GM10248 (cell line): ENCODE results near the gene LRRC28.

Source experiments
- CTCF ChIA-PET: fragments of 300-600 bp; sonication (Branson Sonifier 250); formaldehyde crosslinking; extraction: SDS; loops from one replicate; lab custom pipeline; 2021; ENCODE audit warnings: antibody characterized with exemption; lab: Yijun Ruan, JAX
- POLR2A ChIA-PET: fragments of 350-650 bp; sonication (Branson Sonifier 250); formaldehyde crosslinking; extraction: SDS; loops from one replicate; lab custom pipeline; 2020; ENCODE audit warnings: antibody characterized with exemption; lab: Yijun Ruan, JAX
- DNase-seq: peaks from one replicate; pipeline ENCODE4 v3.0.0; 2012; ENCODE audit errors: extremely low spot score
- CTCF ChIP-seq: IDR thresholded peaks from 2 replicates; pipeline ENCODE4 v1.5.1; 2012; ENCODE audit warnings: mild to moderate bottlenecking, low read depth; ENCODE audit errors: extremely low read depth, missing control alignments, control extremely low read depth

LRRC28 gene

GRCh38 chr15:99257107-99257750 is 5.9 kb downstream of the LRRC28 start:
- POLR2A ChIA-PET: no interaction called here
- TF ChIP-seq CTCF: no peak
- DNase-seq: no peak
- CTCF ChIA-PET: interaction anchor here (1.2 to 4.1 kb wide), 3 partner anchors 14 to 16 kb away, joined by 4 to 37 read pairs (median 4); no protein-coding TSS in a partner anchor

- ChIA-PET POLR2A (no interaction called here), CTCF (interaction anchor here (1.3 to 3.7 kb wide), 6 partner anchors 9 to 491 kb away, joined by 3 to 62 read pairs (median 8); no protein-coding TSS in a partner anchor)
- DNase-seq: no peak
- no peak for TF ChIP-seq CTCF
These were observed 12.8 kb downstream of the LRRC28 start for GRCh38 chr15:99264125-99264524.

- no peak for DNase-seq
- ChIA-PET CTCF (interaction anchor here (1.1 to 2.1 kb wide), 2 partner anchors 438 to 491 kb away, joined by 3 to 11 read pairs; no protein-coding TSS in a partner anchor), POLR2A (no interaction called here)
- no peak for TF ChIP-seq CTCF
These were observed 14.3 kb downstream of the LRRC28 start for GRCh38 chr15:99265541-99266070.

- no peak for DNase-seq
- no peak for TF ChIP-seq CTCF
- ChIA-PET CTCF (interaction anchor here (1.1 to 13.7 kb wide), 3 partner anchors 54 to 488 kb away, joined by 3 to 154 read pairs (median 3); no protein-coding TSS in a partner anchor), POLR2A (no interaction called here)
These were observed 16.7 kb downstream of the LRRC28 start for GRCh38 chr15:99267957-99268356.

GRCh38 chr15:99268431-99268830 is 17.1 kb downstream of the LRRC28 start:
- CTCF ChIA-PET: interaction anchor here (1.2 to 13.7 kb wide), 4 partner anchors 55 to 487 kb away, joined by 3 to 154 read pairs (median 58); partner anchors contain the start of gene LYSMD4
- DNase-seq: no peak
- POLR2A ChIA-PET: no interaction called here
- no peak for TF ChIP-seq CTCF

- ChIA-PET POLR2A (no interaction called here), CTCF (interaction anchor here (0.9 to 13.7 kb wide), 17 partner anchors 9 to 652 kb away, joined by 3 to 154 read pairs (median 11); partner anchors contain the start of genes LRRC28 and LYSMD4)
- TF ChIP-seq CTCF: no peak
- no peak for DNase-seq
These were observed 22.5 kb downstream of the LRRC28 start for GRCh38 chr15:99273801-99274200.
